Panc1 (cell line): Measurements from ENCODE around the gene PGA4.
"Not testable (repeated sequence)": the region's sequence is repeated elsewhere in the genome, so short reads cannot be mapped to it uniquely, and the experiment has no call there.

ENCODE experiments used
- CTCF ChIP-seq: fragments of 450-650 bp; IDR thresholded peaks from 2 replicates; pipeline ENCODE4 v1.5.1; 2017; ENCODE audit warnings: mild to moderate bottlenecking
- POLR2AphosphoS5 ChIP-seq: IDR thresholded peaks from 2 replicates; pipeline ENCODE4 v1.6.1; 2012; ENCODE audit warnings: mild to moderate bottlenecking, low read depth, low read length, moderate library complexity

GRCh38 chr11:61211327-61211952 lies 10.7 kb upstream of the PGA4 start:
- not testable (repeated sequence) for TF ChIP-seq CTCF, POLR2AphosphoS5
